Keratinocyte (primary cell): Measurements from ENCODE around the gene CSNK1G1. TPM values are rescaled to one million over a fixed set of nuclear protein-coding genes. Genes with fewer than 3 reads are reported as not detected.

Source experiments
- DNase-seq: peaks from one replicate; pipeline ENCODE4 v3.0.0-alpha.2; 2011; ENCODE audit warnings: low read depth, missing footprints, low spot score
- FAIRE-seq: peaks from 2 replicates; lab custom pipeline; 2011; peaks lifted over from hg19 to GRCh38; lab: Jason Lieb, UNC
- H2AFZ ChIP-seq: 2 replicates; pipeline ENCODE4 v1.6.0; 2012; ENCODE audit warnings: low read length, control low read depth, inconsistent platforms; ENCODE audit not compliant: control insufficient read depth
- H3K27ac ChIP-seq: 2 replicates; pipeline ENCODE4 v1.5.1; 2011; ENCODE audit warnings: low read length; ENCODE audit not compliant: control insufficient read depth, insufficient read depth
- H3K27me3 ChIP-seq: 3 replicates; pipeline ENCODE4 v1.6.0; 2011; ENCODE audit warnings: low read length; ENCODE audit not compliant: control insufficient read depth, insufficient read depth; ENCODE audit errors: extremely low read depth
- H3K36me3 ChIP-seq, 2 experiments: 2 replicates in 1 of 2; 3 replicates in 1 of 2; pipeline ENCODE4 v1.5.1; 2011; ENCODE audit warnings: low read length in 2 of 2, mild to moderate bottlenecking in 1 of 2; ENCODE audit not compliant: control insufficient read depth in 2 of 2, insufficient read depth in 2 of 2; ENCODE audit errors: extremely low read depth in 1 of 2
- H3K4me1 ChIP-seq: 3 replicates; pipeline ENCODE4 v1.5.1; 2011; ENCODE audit warnings: low read length; ENCODE audit not compliant: control insufficient read depth, insufficient read depth; ENCODE audit errors: extremely low read depth
- H3K4me2 ChIP-seq: 3 replicates; pipeline ENCODE4 v1.6.0; 2011; ENCODE audit warnings: low read depth, low read length; ENCODE audit not compliant: control insufficient read depth, insufficient read depth; ENCODE audit errors: extremely low read depth
- H3K4me3 ChIP-seq, 3 experiments: fragments of 200-600 bp in 1 of 3; sonication (generic) in 1 of 3; 2 replicates in 2 of 3; 3 replicates in 1 of 3; pipeline ENCODE4 v1.5.1; 2011 to 2016; ENCODE audit warnings: low read length in 3 of 3, mild to moderate bottlenecking in 3 of 3, control low read depth in 2 of 3, inconsistent platforms in 1 of 3, low read depth in 1 of 3, mixed read lengths in 1 of 3, mixed run types in 1 of 3, moderate library complexity in 1 of 3; ENCODE audit not compliant: control insufficient read depth in 2 of 3, insufficient read depth in 2 of 3; ENCODE audit errors: extremely low read depth in 1 of 3
- H3K79me2 ChIP-seq: 2 replicates; pipeline ENCODE4 v1.6.0; 2012; ENCODE audit warnings: low read length; ENCODE audit not compliant: control insufficient read depth, insufficient read depth
- H3K9ac ChIP-seq: 3 replicates; pipeline ENCODE4 v1.6.0; 2011; ENCODE audit warnings: low read length; ENCODE audit not compliant: control insufficient read depth, insufficient read depth; ENCODE audit errors: extremely low read depth
- H3K9me1 ChIP-seq: 3 replicates; pipeline ENCODE4 v1.6.0; 2011; ENCODE audit warnings: low read length; ENCODE audit not compliant: control insufficient read depth, insufficient read depth; ENCODE audit errors: extremely low read depth
- H3K9me3 ChIP-seq: 2 replicates; pipeline ENCODE4 v1.5.1; 2012; ENCODE audit warnings: low read depth, low read length; ENCODE audit not compliant: control insufficient read depth
- H4K20me1 ChIP-seq: 3 replicates; pipeline ENCODE4 v1.6.0; 2011; ENCODE audit warnings: low read length; ENCODE audit not compliant: control insufficient read depth, insufficient read depth; ENCODE audit errors: extremely low read depth
- CTCF ChIP-seq, 3 experiments: IDR thresholded peaks in 1 of 3; conservative IDR thresholded peaks in 1 of 3; optimal IDR thresholded peaks in 1 of 3; 2 replicates in 2 of 3; 3 replicates in 1 of 3; pipeline versions ENCODE3 to v1.5.1; 2011; ENCODE audit warnings: low read length in 3 of 3, mild to moderate bottlenecking in 3 of 3, moderate library complexity in 2 of 3, control low read depth in 1 of 3, inconsistent platforms in 1 of 3; ENCODE audit not compliant: insufficient read depth in 2 of 3; ENCODE audit errors: extremely low read depth in 1 of 3
- EZH2 ChIP-seq: IDR thresholded peaks from one replicate; pipeline ENCODE4 v1.6.1; 2012; ENCODE audit warnings: inconsistent platforms, mild to moderate bottlenecking, low read length, moderate library complexity
- dilution Hi-C: fragments of 300-500 bp; cut with MboI; formaldehyde crosslinking; loops from one replicate; pipeline ENCODE4 v1.7.0; 2020; ENCODE audit warnings: low sequenced_read_pairs; ENCODE audit not compliant: extremely low pct_ligation_motif_present
- polyA plus RNA-seq, 5 experiments: library from polyadenylated mRNA; depleted of rRNA in 3 of 5; stranded (reverse) in 3 of 5; stranded (forward) in 1 of 5; unstranded in 1 of 5; fragments of >200 nt; gene quantifications; 1 replicate in 1 of 5; 2 replicates in 3 of 5; 3 replicates in 1 of 5; pipeline versions ENCODE4 v1.2.1 to v1.2.3, GENCODE V29; 2011 to 2012; ENCODE audit warnings: missing spikeins in 2 of 5, low read depth in 1 of 5, low replicate concordance in 1 of 5

CSNK1G1 gene
- polyA plus RNA-seq, 1 donor (not counting 4 experiments of a cell fraction or from before 2014, with no cell fraction given): 28.9 TPM

GRCh38 chr15:64163659-64164362 is 192.2 kb downstream of the CSNK1G1 start:
- H3K9me3 ChIP-seq: no peaks in the 10 kb centered on the region
- no peak for TF ChIP-seq CTCF (optimal IDR thresholded peaks at IDR 0.05 in 1 of 3, IDR thresholded peaks at IDR 0.05 in 1 of 3, conservative IDR thresholded peaks at IDR 0.05 in 1 of 3; ENCODE audit: extremely low read depth in 1 of 3, insufficient read depth in 2 of 3, low read length in 3 of 3)
- TF ChIP-seq EZH2: no peak
- peaks cover 9% of the 10 kb centered on the region for H4K20me1 ChIP-seq
- peak overlapping the region; percentile 38 for H3K9ac ChIP-seq
- DNase-seq (no peak), FAIRE-seq (no peak)
- peaks cover 31% of the 10 kb centered on the region for H3K79me2 ChIP-seq
- peaks cover 2% of the 10 kb centered on the region for H3K9me1 ChIP-seq
- H2AFZ ChIP-seq: peak overlapping the region; percentile 68
- H3K4me1 ChIP-seq: peaks cover 25% of the 10 kb centered on the region
- H3K27ac ChIP-seq: peak overlapping the region; percentile 36
- H3K4me3 ChIP-seq: peak overlapping the region; percentile 1 to 43 (median 42)
- dilution Hi-C loops: no loop called here
- no peaks in the 10 kb centered on the region for H3K27me3 ChIP-seq
- H3K36me3 ChIP-seq: peaks cover 17 to 24% of the 10 kb centered on the region in 2 experiments
- H3K4me2 ChIP-seq: peak overlapping the region; percentile 78

- Histone ChIP-seq H3K36me3 (peaks cover 21 to 31% of the 10 kb centered on the region in 2 experiments), H2AFZ (peak within 1 kb of the TSS; percentile 68), H3K9me1 (peaks cover 2% of the 10 kb centered on the region), H3K79me2 (peaks cover 37% of the 10 kb centered on the region), H3K27me3 (no peaks in the 10 kb centered on the region), H3K4me1 (peaks cover 25% of the 10 kb centered on the region), H4K20me1 (peaks cover 9% of the 10 kb centered on the region), H3K27ac (peak within 1 kb of the TSS; percentile 92), H3K9ac (peak within 1 kb of the TSS; percentile 95), H3K4me2 (peak within 1 kb of the TSS; percentile 100), H3K4me3 (peak within 1 kb of the TSS; percentile 76 to 99 (median 99)), H3K9me3 (no peaks in the 10 kb centered on the region)
- DNase-seq (peak; percentile 74), FAIRE-seq (no peak)
- TF ChIP-seq CTCF (optimal IDR thresholded peaks at IDR 0.05 in 1 of 3, IDR thresholded peaks at IDR 0.05 in 1 of 3, conservative IDR thresholded peaks at IDR 0.05 in 1 of 3; ENCODE audit: extremely low read depth in 1 of 3, insufficient read depth in 2 of 3, low read length in 3 of 3): peak; percentile 40 to 75 (median 60)
- TF ChIP-seq EZH2: no peak
- dilution Hi-C loops: no loop called here
These were observed 192.9 kb downstream of the CSNK1G1 start, which contains the start of gene PPIB for GRCh38 chr15:64162869-64163658. Gene PPIB (minus strand): TSS chr15:64163022. CDS start chr15:64162986, 36 bp downstream.
